NCI-H1048 (cell line): ENCODE measurements around the gene NAA20.

ENCODE experiments used
- DNase-seq: peaks from one replicate; lab custom pipeline; 2025; lab: John Stamatoyannopoulos, UW

NAA20 gene

GRCh38 chr20:20076297-20077065, 59.3 kb downstream of the NAA20 start:
- no peak for DNase-seq

GRCh38 chr20:20078041-20078440, 60.9 kb downstream of the NAA20 start:
- no peak for DNase-seq

GRCh38 chr20:20079102-20079784, 62.1 kb downstream of the NAA20 start:
- DNase-seq = no peak
